Forelimb muscle (tissue), 1 donor: ENCODE data around the gene CELA3A. TPM values are rescaled to one million over a fixed set of nuclear protein-coding genes. Genes with fewer than 3 reads are reported as not detected.
"Not testable (repeated sequence)": the region's sequence is repeated elsewhere in the genome, so short reads cannot be mapped to it uniquely, and the experiment has no call there.

ENCODE experiments used
- DNase-seq: peaks from one replicate; pipeline ENCODE4 v3.0.0-alpha.2; 2013; ENCODE audit warnings: low read depth
- polyA plus RNA-seq: library from polyadenylated mRNA; unstranded; fragments of 120-200 nt; gene quantifications from one replicate; pipeline ENCODE4 v1.2.1, GENCODE V29; 2013; ENCODE audit not compliant: insufficient read length

The CELA3A gene
- polyA plus RNA-seq, 1 donor = 0.52 TPM

GRCh38 chr1:22018583-22019559, 17.4 kb downstream of the CELA3A start:
- no peak for DNase-seq

GRCh38 chr1:22021061-22021460, 19.6 kb downstream of the CELA3A start:
- no peak for DNase-seq

GRCh38 chr1:22024485-22025367, 23.3 kb downstream of the CELA3A start:
- no peak for DNase-seq

- peak; percentile 76 for DNase-seq
Observed at GRCh38 chr1:22025368-22026155, 24.1 kb downstream of the CELA3A start.

GRCh38 chr1:22026924-22027289, 25.4 kb downstream of the CELA3A start:
- DNase-seq = no peak

- DNase-seq = no peak
Observed at GRCh38 chr1:22030057-22030456, 28.6 kb downstream of the CELA3A start.

- DNase-seq = no peak
Observed at GRCh38 chr1:22030473-22030872, 29.0 kb downstream of the CELA3A start.

- no peak for DNase-seq
Observed at GRCh38 chr1:22031214-22031962, 29.9 kb downstream of the CELA3A start.

GRCh38 chr1:22034834-22035233, 33.4 kb downstream of the CELA3A start:
- DNase-seq = not testable (repeated sequence)

- DNase-seq = no peak
Observed at GRCh38 chr1:22037520-22037919, 36.1 kb downstream of the CELA3A start.

- DNase-seq = no peak
Observed at GRCh38 chr1:22038036-22038435, 36.6 kb downstream of the CELA3A start.

- no peak for DNase-seq
Observed at GRCh38 chr1:22039594-22040285, 38.3 kb downstream of the CELA3A start.

- DNase-seq = no peak
Observed at GRCh38 chr1:22040286-22040623, 38.8 kb downstream of the CELA3A start.

- DNase-seq = no peak
Observed at GRCh38 chr1:22041505-22041904, 40.0 kb downstream of the CELA3A start.

- DNase-seq = no peak
Observed at GRCh38 chr1:22043198-22043769, 41.8 kb downstream of the CELA3A start.

GRCh38 chr1:22044690-22045420, 43.4 kb downstream of the CELA3A start:
- no peak for DNase-seq

GRCh38 chr1:22045604-22046228, 44.3 kb downstream of the CELA3A start:
- DNase-seq = no peak

- no peak for DNase-seq
Observed at GRCh38 chr1:22048351-22049192, 47.1 kb downstream of the CELA3A start.
